Retinal pigment epithelial cell (primary cell): ENCODE data around the gene MRTFA.
"Not testable (repeated sequence)": the region's sequence is repeated elsewhere in the genome, so short reads cannot be mapped to it uniquely, and the experiment has no call there.

ENCODE experiments used
- DNase-seq: peaks from one replicate; pipeline ENCODE4 v3.0.0-alpha.2; 2010; ENCODE audit warnings: low read depth
- H3K4me3 ChIP-seq: 2 replicates; pipeline ENCODE4 v1.5.1; 2011; ENCODE audit warnings: mild to moderate bottlenecking, low read length, control low read depth, moderate library complexity
- TF ChIP-seq, protein P1 (sequence below): conservative IDR thresholded peaks from 2 replicates; pipeline ENCODE4 v1.5.1; 2011; ENCODE audit warnings: low read depth, low read length, control low read depth, inconsistent platforms

MRTFA gene

DNA sequence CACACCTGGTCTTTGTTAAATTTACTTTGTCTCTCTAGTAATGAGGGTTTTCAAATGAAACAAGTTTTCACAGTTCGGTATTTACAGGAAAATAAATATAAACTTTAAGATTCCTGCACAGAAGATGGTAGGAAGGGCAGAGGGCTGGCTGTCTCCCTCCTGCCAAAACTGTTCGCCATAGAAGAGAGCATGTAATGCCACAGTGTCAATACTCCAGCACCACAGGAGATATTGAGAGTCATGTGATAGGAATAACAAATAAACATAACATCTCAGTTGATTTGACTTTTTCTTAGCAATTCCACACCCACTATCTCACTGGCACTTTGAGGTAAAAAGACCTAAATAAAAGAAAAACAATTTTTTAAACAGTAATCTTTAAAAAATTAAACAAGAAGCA, 100.9 kb downstream of the MRTFA start:
- TF ChIP-seq, protein P1, sequence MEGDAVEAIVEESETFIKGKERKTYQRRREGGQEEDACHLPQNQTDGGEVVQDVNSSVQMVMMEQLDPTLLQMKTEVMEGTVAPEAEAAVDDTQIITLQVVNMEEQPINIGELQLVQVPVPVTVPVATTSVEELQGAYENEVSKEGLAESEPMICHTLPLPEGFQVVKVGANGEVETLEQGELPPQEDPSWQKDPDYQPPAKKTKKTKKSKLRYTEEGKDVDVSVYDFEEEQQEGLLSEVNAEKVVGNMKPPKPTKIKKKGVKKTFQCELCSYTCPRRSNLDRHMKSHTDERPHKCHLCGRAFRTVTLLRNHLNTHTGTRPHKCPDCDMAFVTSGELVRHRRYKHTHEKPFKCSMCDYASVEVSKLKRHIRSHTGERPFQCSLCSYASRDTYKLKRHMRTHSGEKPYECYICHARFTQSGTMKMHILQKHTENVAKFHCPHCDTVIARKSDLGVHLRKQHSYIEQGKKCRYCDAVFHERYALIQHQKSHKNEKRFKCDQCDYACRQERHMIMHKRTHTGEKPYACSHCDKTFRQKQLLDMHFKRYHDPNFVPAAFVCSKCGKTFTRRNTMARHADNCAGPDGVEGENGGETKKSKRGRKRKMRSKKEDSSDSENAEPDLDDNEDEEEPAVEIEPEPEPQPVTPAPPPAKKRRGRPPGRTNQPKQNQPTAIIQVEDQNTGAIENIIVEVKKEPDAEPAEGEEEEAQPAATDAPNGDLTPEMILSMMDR = no peak
- no peak for DNase-seq
- no peak overlapping the region for H3K4me3 ChIP-seq

DNA sequence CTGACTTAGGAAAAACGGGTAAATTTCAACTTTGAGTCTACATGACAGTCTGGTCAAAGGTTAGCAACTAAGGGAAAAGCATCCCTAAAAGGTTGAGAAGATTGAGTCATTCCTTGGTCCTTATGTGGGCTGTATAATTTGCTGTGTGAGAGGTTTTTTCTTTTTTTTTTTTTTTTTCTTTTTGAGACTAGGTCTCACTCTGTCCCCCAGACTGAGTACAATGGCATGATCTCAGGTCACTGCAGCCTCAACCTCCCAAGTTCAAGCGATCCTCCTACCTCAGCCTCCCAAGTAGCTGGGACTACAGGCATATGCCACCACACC, 101.4 kb downstream of the MRTFA start:
- no peak overlapping the region for H3K4me3 ChIP-seq
- no peak for DNase-seq
- TF ChIP-seq, protein P1 = no peak

DNA sequence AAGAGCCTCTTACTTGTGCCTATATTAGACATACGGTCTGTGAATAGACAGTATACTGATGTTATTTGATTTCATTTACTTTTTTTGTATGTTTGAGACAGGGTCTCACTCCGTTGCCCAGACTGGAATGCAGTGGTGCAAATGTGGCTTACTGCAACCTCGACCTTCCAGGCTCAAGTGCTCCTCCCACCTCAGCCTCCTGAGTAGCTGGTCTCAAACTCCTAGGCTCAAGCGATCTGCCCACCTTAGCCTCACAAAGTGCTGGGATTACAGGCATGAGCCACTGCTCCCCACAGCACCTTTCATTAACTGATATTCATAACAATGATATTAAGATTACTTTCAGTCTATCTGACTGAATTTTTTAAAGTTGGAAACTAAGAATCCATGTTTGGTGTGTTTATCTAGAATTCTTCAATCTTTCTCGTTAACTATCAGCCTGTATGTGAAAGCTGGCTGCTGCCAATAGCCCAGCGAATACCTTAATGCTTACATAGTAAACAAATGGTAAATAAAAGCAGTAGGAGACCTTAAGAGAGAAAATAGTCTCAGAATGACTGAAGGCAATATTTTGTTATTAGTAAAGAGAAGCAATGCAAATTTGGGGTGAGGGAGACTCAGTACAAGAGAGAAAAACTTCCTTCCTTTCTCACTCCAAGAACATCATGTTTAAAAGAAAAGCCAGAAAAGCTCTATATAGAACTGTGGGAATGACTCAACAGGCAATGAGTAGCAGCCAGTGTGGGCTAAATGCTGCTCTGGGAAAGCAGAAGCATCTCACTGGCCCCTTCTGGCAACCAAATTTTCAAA, 101.9 kb downstream of the MRTFA start:
- H3K4me3 ChIP-seq = no peak overlapping the region

DNA sequence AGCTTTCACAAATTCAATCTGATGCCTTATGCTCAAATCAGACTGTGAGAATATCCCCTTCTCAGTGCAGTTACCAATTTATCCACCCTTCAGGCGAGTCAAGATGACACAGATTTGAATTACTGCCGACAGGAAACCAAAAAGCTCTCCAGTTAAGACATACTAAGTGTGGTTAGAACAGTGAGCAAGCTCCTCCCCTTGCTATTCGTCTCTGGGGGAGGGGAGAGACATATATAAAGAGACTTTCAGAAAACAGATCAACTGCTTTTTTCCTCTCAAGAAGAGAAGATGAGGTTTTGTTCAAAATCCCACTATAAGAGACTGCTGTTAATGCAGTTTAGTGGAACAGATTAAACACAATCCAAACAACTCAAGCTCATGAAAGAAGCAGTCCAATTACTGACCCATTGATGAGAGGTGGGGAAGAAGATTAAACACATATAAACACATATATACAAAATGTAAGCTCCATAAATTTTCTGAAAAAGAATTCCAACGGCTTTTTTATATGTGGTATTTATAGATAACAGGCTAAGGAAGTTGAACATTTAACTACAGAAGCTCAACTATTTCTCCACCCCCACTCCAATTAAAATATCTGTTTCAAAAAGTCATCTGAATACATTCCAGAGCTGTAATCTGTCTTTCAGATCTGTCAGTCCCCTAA, 102.7 kb downstream of the MRTFA start:
- TF ChIP-seq, protein P1 = no peak
- no peak overlapping the region for H3K4me3 ChIP-seq
- DNase-seq = no peak

More for the DNA sequence above, 101.9 kb downstream of the MRTFA start:
- DNase-seq = no peak
- TF ChIP-seq, protein P1 = no peak

DNA sequence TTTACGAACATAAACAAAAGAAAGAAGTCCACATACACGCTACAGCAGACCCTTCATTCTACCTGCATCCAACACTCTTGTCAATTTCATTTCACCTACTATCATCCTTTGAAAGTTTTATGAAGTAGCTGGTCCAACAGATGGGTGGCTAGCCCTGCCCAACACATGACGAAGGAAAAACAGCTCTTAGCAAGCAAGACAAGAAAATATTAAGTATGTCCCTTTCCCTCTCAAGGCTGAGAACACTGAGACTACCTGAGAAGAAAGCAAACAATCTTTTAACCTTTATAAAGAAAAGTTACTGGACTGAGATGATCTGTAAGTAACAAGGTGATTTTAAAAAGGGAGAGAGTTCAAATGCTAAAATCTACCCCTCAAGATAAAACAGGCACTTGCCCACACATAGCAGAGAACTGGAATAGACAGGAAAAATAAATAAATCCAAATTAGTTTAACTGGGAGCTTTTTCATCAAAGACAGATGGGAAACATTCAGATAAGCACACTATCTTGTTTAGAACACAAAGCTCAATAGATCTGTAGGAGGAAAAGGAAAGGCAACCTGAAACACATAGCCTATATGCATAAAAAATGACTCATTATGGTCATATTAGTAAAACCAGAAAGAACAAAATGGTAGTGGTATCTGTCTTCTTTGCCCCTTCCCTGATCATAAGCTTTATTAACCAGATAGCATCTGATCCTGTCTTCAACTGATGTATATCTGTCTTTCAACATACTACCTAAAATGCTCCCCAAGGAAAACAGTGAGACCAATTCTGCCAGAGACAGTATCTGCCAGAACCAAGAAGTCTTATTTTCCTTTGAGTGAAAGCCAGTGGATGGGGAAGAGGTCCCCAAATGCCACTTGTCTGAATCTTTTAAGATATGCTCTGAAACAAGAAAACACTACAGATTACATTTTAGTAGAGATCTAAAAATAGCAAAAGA, 104.3 kb downstream of the MRTFA start:
- TF ChIP-seq, protein P1 = no peak
- no peak for DNase-seq
- no peak overlapping the region for H3K4me3 ChIP-seq

DNA sequence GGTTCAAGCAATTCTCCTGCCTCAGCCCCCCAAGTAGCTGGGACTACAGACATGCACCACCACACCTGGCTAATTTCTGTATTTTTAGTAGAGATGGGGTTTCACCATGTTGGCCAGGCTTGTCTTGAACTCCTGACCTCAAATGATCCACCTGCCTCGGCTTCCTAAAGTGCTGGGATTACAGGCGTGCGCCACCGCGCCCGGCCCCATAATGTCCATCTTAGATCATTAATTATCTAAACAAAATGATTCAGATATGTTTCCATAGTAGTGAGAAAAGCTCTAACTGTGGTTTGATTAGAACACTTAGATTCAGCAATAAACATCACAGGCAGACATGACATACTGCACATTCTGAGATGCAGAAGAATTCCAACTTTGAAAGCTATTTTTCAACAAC, 106.1 kb downstream of the MRTFA start:
- H3K4me3 ChIP-seq, DNase-seq: not testable (repeated sequence)

DNA sequence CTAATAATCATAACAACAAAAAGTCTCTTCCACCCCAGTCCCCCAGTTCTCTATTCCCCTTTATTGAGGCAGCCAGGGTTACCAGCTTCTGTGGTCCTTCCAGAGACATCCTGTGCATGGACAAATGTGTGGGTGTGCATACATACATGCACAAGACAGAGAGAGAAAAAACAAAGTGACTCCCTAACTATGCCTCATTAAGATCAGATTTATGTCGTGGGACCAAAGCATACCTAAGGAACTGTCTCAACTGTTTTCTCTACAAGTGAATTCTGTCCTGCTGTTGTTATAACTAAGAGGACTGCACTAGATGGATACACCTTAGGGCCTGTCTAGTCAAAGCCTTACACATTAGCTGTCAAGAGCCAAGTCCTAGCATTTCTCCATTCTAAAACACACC, 106.7 kb downstream of the MRTFA start:
- TF ChIP-seq, protein P1 = no peak
- H3K4me3 ChIP-seq = no peak overlapping the region
- no peak for DNase-seq
